ENCODE measurements around the gene PODXL2.
A peak's percentile ranks its signal among the peaks of the same experiment; 100 is the strongest.

Gene PODXL2

GRCh38 chr3:127710155-127710941 lies 81.4 kb downstream of the PODXL2 start:
- no peak for DNase-seq (ENCODE audit: low spot score)

GRCh38 chr3:127711021-127711695 lies 82.2 kb downstream of the PODXL2 start:
- no peak for DNase-seq (ENCODE audit: low spot score)

GRCh38 chr3:127711896-127712295 lies 82.9 kb downstream of the PODXL2 start:
- no peak for DNase-seq (ENCODE audit: low spot score)

DNA sequence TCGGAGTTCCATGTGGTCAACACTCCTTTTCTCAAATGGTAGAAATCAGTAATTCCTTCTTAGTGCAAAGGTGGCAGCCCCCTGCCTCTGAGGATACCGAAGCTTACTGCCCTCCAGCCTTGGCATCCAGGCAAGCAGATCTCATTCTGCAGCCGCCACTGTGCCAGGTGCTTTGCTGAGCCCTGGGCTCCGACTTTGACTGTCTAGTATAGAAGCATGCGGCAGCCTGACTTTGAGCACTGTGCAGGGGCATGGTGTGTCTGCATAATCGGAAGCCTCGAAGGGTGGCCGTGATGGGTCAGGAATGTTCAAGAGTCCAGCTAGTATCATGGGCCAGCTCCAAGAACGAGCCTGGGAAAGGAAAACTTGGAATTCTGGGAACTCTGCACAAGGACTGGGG lies 83.5 kb downstream of the PODXL2 start:
- no peak for DNase-seq (ENCODE audit: low spot score)

DNA sequence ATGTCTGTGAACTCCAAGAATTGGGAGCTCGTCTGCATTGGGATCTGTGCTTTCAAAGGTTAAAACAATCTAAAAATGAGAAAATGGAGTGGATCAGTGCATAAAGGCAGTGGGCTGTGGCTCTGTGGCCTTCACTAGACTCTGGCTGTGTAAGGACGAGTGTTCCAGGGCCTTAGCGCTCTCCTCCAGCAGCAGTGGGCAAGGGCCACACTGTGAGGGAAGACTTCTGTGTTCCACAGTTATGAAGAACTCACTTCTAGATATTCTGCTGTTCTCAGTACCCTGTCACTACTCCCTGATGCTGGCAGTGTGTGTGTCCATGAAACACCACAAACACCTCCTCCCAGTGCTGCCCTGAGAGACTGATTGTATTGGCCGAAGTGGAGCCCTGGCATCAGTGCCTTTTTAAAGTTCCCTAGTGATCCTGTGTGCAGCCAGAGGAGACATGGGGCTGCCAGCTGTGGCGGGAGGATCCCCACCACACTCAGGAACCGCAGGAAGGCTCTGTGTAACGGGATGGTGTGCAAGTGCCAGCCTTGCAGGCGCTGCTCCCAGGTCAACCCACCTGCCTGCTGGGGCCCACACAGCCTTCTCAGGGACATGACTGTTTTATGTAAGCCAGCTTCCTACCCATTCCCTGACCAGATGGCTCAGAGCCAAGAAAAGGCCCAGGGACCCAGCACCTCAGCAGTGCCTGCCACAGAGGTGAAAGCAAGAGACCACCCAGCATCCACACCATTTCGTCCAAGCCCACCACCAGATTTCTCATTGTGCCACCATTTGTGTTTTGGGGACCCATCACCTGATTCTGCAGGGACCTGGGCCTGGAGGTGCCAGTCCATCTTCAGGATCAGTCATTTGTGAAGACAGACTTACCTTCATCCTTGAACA lies 84.1 kb downstream of the PODXL2 start:
- DNase-seq (ENCODE audit: low spot score): no peak

GRCh38 chr3:127714125-127714571 lies 85.2 kb downstream of the PODXL2 start:
- no peak for DNase-seq (ENCODE audit: low spot score)

DNA sequence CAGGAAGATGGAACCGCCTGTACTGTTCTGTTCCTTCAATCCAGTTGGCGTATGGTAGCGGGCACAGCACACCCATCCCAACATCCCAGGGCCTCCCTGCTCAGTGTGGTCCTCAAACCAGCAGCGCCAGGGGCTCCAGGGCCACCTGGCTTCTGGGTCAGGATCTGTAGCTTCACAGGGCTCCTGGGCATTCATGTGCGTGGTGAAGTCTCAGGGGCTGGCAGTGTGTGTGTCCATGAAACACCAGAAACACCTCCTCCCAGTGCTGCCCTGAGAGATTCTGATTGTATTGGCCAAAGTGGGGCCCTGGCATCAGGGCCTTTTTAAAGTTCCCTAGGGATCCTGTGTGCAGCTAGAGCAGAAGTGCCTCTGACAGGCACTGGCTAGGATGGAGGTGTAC lies 85.9 kb downstream of the PODXL2 start:
- DNase-seq (ENCODE audit: low spot score): no peak

- DNase-seq (ENCODE audit: low spot score): no peak
Observed at GRCh38 chr3:127715532-127715931, 86.5 kb downstream of the PODXL2 start.

GRCh38 chr3:127716384-127716783 lies 87.4 kb downstream of the PODXL2 start:
- no peak for DNase-seq (ENCODE audit: low spot score)

- DNase-seq (ENCODE audit: low spot score): peak; percentile 95
Observed at GRCh38 chr3:127717357-127718244, 88.6 kb downstream of the PODXL2 start.

DNA sequence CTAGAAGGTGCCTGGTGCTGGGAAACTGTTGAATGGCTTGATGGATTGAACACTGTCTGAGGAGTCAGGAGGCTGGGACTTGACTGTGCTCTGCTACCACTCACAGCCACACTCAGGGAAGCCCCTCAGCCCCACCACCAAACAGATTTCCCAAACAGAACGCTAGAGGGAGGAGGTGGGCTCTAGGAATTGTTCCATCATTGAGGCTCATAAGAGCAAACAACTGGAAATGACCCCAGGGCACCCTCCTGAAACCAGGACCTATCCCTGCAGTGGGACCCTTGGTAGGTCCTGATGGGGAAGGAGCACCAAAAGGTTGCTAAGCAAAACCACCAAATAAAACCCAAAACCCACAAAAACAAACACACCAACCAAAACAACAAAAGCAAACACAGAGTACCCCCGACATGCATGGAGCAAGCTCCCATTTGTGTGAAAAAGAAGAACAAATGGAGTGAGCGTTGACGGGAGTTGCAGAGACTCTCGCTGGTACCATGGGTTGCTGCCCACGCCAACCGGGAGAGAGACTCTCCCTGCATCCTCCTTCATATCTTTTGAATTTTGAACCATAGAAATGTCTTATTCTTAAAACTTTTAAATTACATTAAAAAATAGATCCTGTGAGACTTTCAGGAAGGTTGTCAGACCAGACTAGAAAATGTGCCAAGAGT lies 89.4 kb downstream of the PODXL2 start:
- no peak for DNase-seq (ENCODE audit: low spot score)

DNA sequence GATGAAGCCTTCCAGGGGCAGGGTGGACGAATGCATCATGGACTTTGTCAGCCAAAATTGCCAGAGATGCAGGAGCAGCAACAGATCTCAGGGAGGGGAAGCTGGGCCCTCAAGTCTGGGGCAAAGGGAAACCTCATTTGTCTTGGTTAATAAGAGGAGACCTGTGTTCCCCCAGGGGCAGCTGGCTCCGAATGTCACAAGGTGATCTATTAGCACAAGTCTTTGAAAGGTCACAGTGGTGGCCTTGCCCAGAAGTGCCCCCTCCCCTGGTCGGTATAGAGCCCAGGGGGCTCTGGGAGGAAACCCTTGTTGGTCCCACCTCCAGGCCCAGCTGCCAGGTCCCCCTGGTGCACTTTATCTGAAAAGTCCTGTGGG lies 89.9 kb downstream of the PODXL2 start:
- DNase-seq (ENCODE audit: low spot score): no peak

GRCh38 chr3:127719369-127719768 lies 90.4 kb downstream of the PODXL2 start:
- DNase-seq (ENCODE audit: low spot score): no peak

GRCh38 chr3:127720161-127720823 lies 91.3 kb downstream of the PODXL2 start:
- DNase-seq (ENCODE audit: low spot score): no peak

DNA sequence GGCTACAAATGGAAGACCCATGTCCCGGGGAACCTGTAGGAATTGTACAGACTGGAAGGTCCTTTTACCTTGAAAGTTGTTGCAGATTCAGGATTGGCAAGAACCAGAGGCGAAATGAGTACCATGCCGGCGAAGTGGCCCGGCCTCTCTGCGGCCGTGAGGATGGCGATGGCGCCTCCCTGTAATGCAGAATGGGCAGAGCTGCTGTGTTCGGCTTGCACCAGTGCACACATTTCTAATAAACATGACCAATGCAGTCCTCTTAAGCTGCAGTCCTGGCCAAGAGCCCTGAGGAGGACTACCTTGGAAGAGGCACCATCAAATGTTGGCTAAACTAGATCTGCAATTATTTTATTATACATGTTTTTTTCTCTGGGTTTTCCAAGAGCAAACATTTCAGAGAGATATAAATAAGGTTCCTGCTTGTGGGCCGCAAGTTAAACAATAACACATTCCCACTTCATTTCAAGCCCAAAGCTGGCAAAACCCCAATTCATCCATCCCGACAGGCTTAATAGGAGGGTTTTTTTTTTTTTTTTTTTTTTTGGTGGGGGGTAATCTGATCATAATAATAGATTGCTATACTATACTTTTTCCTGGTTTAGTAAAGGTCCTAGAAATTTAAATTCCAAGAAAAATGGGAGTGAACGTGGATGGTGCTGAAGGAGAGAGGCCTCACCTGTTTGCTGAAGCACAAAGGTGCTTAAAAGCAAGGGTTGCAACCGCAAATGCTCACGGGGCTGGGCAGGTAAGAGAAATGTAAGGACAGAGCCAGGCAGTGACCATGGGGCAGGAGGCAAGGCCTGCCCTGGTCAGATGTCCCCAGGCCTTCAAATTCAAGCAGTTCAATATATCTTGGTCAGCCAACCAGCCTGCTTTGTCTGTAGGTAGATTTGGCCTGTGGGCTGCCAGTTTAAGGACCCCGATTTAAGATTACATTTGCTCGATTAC lies 92.3 kb downstream of the PODXL2 start:
- no peak for DNase-seq (ENCODE audit: low spot score)

DNA sequence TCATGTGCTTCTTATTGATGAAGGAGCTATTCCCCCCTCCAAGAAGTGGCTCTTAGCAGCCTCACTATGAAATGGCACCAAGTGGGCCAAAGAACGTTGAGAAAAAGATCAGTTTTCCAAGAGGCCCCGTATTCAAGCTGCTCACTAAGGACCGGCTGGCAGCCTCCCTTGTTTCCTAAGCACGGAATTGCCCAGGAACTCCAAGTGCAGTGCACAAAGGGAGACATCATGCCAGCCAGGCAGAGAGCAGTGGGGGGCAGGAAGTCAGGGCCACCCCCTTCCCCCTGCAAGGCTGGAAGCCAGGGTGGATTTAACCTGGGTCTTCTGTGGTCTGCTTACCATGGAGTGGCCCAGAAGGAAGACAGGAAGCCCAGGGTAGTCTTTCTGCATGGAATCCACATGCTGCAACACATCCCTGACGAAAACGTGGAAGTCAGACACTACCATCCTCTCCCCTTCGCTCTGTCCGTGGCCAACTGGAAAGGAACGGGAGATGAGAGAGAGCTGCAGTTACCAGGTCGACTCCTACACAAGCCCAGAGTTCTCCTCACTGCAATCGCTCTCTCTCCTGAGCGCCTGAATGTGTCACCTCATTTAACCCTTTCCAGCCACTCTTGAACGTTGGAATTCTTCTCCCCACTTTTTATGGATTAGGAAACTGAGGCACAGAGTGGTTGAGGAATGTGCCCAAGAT lies 93.3 kb downstream of the PODXL2 start:
- peak; percentile 68 for DNase-seq (ENCODE audit: low spot score)

All from cerebellar cortex (tissue), 1 donor.